Ishikawa (cell line): ENCODE data around the gene RAB37.

Experiments
- CREB1 ChIP-seq: IDR thresholded peaks from 2 replicates; pipeline ENCODE4 v1.6.1; 2012; ENCODE audit warnings: low read depth
- EGR1 ChIP-seq: IDR thresholded peaks from 2 replicates; pipeline ENCODE4 v1.6.1; 2012
- NFIC ChIP-seq: IDR thresholded peaks from 2 replicates; pipeline ENCODE4 v1.6.1; 2012
- RAD21 ChIP-seq: IDR thresholded peaks from 2 replicates; pipeline ENCODE4 v1.6.1; 2012; ENCODE audit warnings: low read depth
- TAF1 ChIP-seq: IDR thresholded peaks from 2 replicates; pipeline ENCODE4 v1.6.1; 2012; ENCODE audit warnings: low read depth, mild to moderate bottlenecking
- TCF12 ChIP-seq: IDR thresholded peaks from 2 replicates; pipeline ENCODE4 v1.6.1; 2012; ENCODE audit warnings: low read depth
- USF1 ChIP-seq: IDR thresholded peaks from 2 replicates; pipeline ENCODE4 v1.6.1; 2012
- YY1 ChIP-seq: IDR thresholded peaks from 2 replicates; pipeline ENCODE4 v1.6.1; 2012; ENCODE audit warnings: low read depth
- ZBTB7A ChIP-seq: IDR thresholded peaks from 2 replicates; pipeline ENCODE4 v1.6.1; 2012; ENCODE audit warnings: low read depth
- TF ChIP-seq, protein P1 (sequence below): IDR thresholded peaks from 2 replicates; pipeline ENCODE4 v1.6.1; 2012
- TF ChIP-seq, protein P2 (sequence below): IDR thresholded peaks from 2 replicates; pipeline ENCODE4 v1.6.1; 2012; ENCODE audit warnings: low read depth, mild to moderate bottlenecking

GRCh38 chr17:74752822-74753401, 15.9 kb downstream of the RAB37 start:
- TF ChIP-seq YY1, result no peak
- TF ChIP-seq, protein P1, sequence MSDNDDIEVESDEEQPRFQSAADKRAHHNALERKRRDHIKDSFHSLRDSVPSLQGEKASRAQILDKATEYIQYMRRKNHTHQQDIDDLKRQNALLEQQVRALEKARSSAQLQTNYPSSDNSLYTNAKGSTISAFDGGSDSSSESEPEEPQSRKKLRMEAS, result no peak
- no peak for TF ChIP-seq NFIC
- TF ChIP-seq CREB1, result no peak
- TF ChIP-seq, protein P2, sequence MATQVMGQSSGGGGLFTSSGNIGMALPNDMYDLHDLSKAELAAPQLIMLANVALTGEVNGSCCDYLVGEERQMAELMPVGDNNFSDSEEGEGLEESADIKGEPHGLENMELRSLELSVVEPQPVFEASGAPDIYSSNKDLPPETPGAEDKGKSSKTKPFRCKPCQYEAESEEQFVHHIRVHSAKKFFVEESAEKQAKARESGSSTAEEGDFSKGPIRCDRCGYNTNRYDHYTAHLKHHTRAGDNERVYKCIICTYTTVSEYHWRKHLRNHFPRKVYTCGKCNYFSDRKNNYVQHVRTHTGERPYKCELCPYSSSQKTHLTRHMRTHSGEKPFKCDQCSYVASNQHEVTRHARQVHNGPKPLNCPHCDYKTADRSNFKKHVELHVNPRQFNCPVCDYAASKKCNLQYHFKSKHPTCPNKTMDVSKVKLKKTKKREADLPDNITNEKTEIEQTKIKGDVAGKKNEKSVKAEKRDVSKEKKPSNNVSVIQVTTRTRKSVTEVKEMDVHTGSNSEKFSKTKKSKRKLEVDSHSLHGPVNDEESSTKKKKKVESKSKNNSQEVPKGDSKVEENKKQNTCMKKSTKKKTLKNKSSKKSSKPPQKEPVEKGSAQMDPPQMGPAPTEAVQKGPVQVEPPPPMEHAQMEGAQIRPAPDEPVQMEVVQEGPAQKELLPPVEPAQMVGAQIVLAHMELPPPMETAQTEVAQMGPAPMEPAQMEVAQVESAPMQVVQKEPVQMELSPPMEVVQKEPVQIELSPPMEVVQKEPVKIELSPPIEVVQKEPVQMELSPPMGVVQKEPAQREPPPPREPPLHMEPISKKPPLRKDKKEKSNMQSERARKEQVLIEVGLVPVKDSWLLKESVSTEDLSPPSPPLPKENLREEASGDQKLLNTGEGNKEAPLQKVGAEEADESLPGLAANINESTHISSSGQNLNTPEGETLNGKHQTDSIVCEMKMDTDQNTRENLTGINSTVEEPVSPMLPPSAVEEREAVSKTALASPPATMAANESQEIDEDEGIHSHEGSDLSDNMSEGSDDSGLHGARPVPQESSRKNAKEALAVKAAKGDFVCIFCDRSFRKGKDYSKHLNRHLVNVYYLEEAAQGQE, result no peak
- no peak for TF ChIP-seq RAD21
- no peak for TF ChIP-seq EGR1
- TF ChIP-seq TAF1, result no peak
- TF ChIP-seq ZBTB7A, result no peak
- no peak for TF ChIP-seq TCF12
- no peak for TF ChIP-seq USF1
